AG08395 (cell line): ENCODE data around the gene TMEM126A.

ENCODE experiments used
- DNase-seq: peaks from one replicate; pipeline ENCODE4 v3.0.0; 2012; ENCODE audit warnings: mixed read lengths, low spot score

Gene TMEM126A

GRCh38 chr11:85695546-85695945 is 47.8 kb downstream of the TMEM126A start:
- DNase-seq, result no peak

GRCh38 chr11:85697747-85698146 is 50.0 kb downstream of the TMEM126A start:
- DNase-seq, result no peak

- DNase-seq, result no peak
Observed at GRCh38 chr11:85698195-85698594, 50.4 kb downstream of the TMEM126A start.

- DNase-seq, result no peak
Observed at GRCh38 chr11:85699957-85700741, 52.4 kb downstream of the TMEM126A start.

GRCh38 chr11:85704967-85705366 is 57.2 kb downstream of the TMEM126A start:
- DNase-seq, result no peak

- peak; percentile 40 for DNase-seq
Observed at GRCh38 chr11:85705800-85706199, 58.0 kb downstream of the TMEM126A start.
